Measurements from ENCODE around the gene EFHC1. TPM values are rescaled to one million over a fixed set of nuclear protein-coding genes. Genes with fewer than 3 reads are reported as not detected.
A peak's percentile ranks its signal among the peaks of the same experiment; 100 is the strongest.

EFHC1 gene
- total and polyA plus RNA-seq, 8 donors, result 14.6 to 73.0 (median 53.1) TPM

- peaks cover 0 to 23% of the 10 kb centered on the region in 2 donors for H3K36me3 ChIP-seq
- H3K27ac ChIP-seq, result no peak overlapping the region
- no peak overlapping the region for H3K4me3 ChIP-seq
- H3K27me3 ChIP-seq, result no peaks in the 10 kb centered on the region
- DNase-seq (no peak), ATAC-seq (no peak)
- TF ChIP-seq, protein P1, sequence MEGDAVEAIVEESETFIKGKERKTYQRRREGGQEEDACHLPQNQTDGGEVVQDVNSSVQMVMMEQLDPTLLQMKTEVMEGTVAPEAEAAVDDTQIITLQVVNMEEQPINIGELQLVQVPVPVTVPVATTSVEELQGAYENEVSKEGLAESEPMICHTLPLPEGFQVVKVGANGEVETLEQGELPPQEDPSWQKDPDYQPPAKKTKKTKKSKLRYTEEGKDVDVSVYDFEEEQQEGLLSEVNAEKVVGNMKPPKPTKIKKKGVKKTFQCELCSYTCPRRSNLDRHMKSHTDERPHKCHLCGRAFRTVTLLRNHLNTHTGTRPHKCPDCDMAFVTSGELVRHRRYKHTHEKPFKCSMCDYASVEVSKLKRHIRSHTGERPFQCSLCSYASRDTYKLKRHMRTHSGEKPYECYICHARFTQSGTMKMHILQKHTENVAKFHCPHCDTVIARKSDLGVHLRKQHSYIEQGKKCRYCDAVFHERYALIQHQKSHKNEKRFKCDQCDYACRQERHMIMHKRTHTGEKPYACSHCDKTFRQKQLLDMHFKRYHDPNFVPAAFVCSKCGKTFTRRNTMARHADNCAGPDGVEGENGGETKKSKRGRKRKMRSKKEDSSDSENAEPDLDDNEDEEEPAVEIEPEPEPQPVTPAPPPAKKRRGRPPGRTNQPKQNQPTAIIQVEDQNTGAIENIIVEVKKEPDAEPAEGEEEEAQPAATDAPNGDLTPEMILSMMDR (IDR thresholded peaks at IDR 0.05), result no peak
- peaks cover 15 to 28% of the 10 kb centered on the region in 2 donors for H3K4me1 ChIP-seq
- intact Hi-C loops (cut with DNase I), result loop anchor here in 1 of 2 donors (5.0 kb wide), 1 partner anchor 77 kb away; the partner anchor contains the start of gene TRAM2
- H3K9me3 ChIP-seq, result no peaks in the 10 kb centered on the region
Observed at GRCh38 chr6:52500238-52501129, 80.3 kb downstream of the EFHC1 start.

- DNase-seq, result no peak
- Histone ChIP-seq H3K27me3 (no peaks in the 10 kb centered on the region), H3K9me3 (no peaks in the 10 kb centered on the region), H3K36me3 (peaks cover 0 to 41% of the 10 kb centered on the region in 2 donors), H3K27ac (no peak overlapping the region), H3K4me3 (no peak overlapping the region), H3K4me1 (peaks cover 13 to 28% of the 10 kb centered on the region in 2 donors)
- intact Hi-C loops (cut with DNase I), result loop anchor here in 1 of 2 donors (5.0 kb wide), 1 partner anchor 75 kb away; the partner anchor contains the start of gene TRAM2
- ATAC-seq, result no peak
- TF ChIP-seq, protein P1 (IDR thresholded peaks at IDR 0.05), result no peak
Observed at GRCh38 chr6:52502306-52503029, 82.3 kb downstream of the EFHC1 start.

GRCh38 chr6:52503323-52503747 is 83.2 kb downstream of the EFHC1 start:
- Histone ChIP-seq H3K36me3 (peaks cover 0 to 49% of the 10 kb centered on the region in 2 donors), H3K27ac (peak overlapping the region; percentile 53 to 77), H3K27me3 (no peaks in the 10 kb centered on the region), H3K9me3 (no peaks in the 10 kb centered on the region), H3K4me3 (no peak overlapping the region), H3K4me1 (peaks cover 12 to 31% of the 10 kb centered on the region in 2 donors)
- TF ChIP-seq, protein P1 (IDR thresholded peaks at IDR 0.05), result no peak
- intact Hi-C loops (cut with DNase I), result loop anchor here in 1 of 2 donors (5.0 kb wide), 1 partner anchor 74 kb away; the partner anchor contains the start of gene TRAM2
- DNase-seq (no peak), ATAC-seq (no peak)

DNA sequence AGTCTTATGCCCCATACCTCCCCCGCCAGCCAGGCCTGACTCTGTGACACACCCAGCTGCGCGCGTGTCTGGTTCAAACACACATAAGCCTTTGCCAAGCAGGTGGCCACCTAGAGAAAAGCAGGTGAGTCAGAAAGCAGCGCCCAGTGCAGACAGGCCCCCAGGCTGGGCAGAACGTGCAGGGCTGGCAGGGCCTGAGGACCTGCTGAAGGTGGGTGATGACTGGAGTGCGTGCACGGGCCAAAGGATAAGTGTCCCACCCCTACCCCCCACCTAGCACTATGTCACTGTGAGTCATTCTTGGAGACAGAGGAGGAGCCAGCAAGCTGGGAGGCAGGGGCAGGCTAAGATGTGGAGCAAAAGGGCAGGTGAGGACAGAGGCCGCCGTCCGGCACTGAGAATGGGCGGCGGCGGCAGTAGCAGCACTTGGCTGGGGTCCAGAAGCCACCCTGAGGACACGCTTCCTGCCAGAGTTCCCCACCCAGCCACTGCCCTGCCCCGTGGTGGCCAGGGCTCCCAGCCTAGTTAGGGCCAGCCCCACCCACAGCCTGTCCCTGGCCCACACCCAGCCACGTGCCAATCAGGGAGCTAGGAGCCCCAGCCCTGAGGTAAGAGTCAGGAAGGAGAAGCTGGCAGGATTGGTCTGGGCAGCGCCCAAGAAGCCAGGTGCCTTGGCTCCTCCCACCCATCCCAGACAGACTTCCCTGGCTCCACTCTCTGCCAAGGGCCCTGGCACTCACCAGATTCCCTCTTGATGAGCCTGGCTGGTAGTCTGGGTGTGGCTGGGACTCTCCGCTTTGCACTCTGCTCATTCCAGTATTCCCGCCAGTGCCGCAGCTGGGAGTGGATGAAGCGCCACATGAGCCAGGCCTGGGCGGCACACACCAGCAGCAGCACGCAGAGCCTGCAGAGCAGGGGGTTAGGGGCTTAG is 84.0 kb downstream of the EFHC1 start:
- ATAC-seq (peak; percentile 93), DNase-seq (peak in 3 of 4 donors; percentile 70 to 94 (median 93))
- Histone ChIP-seq H3K27me3 (no peaks in the 10 kb centered on the region), H3K36me3 (peaks cover 0 to 55% of the 10 kb centered on the region in 2 donors), H3K27ac (peak overlapping the region; percentile 53 to 77), H3K9me3 (no peaks in the 10 kb centered on the region), H3K4me3 (no peak overlapping the region), H3K4me1 (peaks cover 12 to 31% of the 10 kb centered on the region in 2 donors)
- intact Hi-C loops (cut with DNase I), result loop anchor here in 1 of 2 donors (5.0 kb wide), 1 partner anchor 73 kb away; the partner anchor contains the start of gene TRAM2
- TF ChIP-seq, protein P1 (IDR thresholded peaks at IDR 0.05), result no peak
